ENCODE results near the gene WASL. TPM values are rescaled to one million over a fixed set of nuclear protein-coding genes. Genes with fewer than 3 reads are reported as not detected.

Gene WASL
- total RNA-seq, 2 donors from 2014 or later = 35.1 to 36.7 TPM

DNA sequence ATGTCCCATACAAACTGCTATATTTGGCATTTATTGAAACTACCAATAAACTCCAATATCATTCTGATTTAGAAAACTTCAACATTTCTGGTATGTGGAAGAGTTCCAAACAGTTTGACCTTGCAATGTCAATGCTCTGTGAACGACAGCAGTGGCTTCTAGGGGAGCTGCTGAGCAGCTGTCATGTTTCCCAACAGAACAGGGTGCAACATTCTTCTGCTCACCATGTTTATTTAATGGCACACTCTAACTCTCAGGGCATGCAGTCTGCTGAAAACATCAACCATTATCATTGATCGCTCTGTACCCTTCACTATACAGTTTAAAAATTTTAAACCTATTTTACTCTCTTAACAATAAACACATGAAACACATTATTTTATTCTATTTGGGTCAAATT, 67.2 kb downstream of the WASL start:
- no peak for TF ChIP-seq CTCF (conservative IDR thresholded peaks at IDR 0.05)
- Histone ChIP-seq H3K27ac (ENCODE audit: low read depth, low read length) (no peak overlapping the region), H3K9me3 (ENCODE audit: control insufficient read depth, low read length) (no peaks in the 10 kb centered on the region), H3K27me3 (ENCODE audit: control insufficient read depth, insufficient read depth, low read length, poor library complexity, severe bottlenecking) (no peaks in the 10 kb centered on the region), H3K4me1 (ENCODE audit: control insufficient read depth, insufficient read depth, low read length) (peaks cover 3% of the 10 kb centered on the region), H3K9ac (ENCODE audit: extremely low read depth, low read length, poor library complexity, severe bottlenecking) (peak overlapping the region; percentile 2), H3K36me3 (ENCODE audit: control insufficient read depth, insufficient read depth, low read length) (peaks cover 64% of the 10 kb centered on the region), H3K4me3 (ENCODE audit: low read length) (no peak overlapping the region)
- Mint-ChIP-seq H3K4me3 (no peak overlapping the region), H3K36me3 (ENCODE audit: low read depth) (peaks cover 11% of the 10 kb centered on the region), H3K4me1 (peaks cover 11% of the 10 kb centered on the region), H3K9me3 (no peaks in the 10 kb centered on the region), H3K27ac (no peak overlapping the region), H3K27me3 (ENCODE audit: insufficient read depth) (no peaks in the 10 kb centered on the region)
- no peak for DNase-seq
- WGBS, 2 experiments (ENCODE audit: insufficient coverage in 1 of 2, insufficient read length in 1 of 2) = 69 to 87% methylated on average over 2 of the region's 2 CpGs

DNA sequence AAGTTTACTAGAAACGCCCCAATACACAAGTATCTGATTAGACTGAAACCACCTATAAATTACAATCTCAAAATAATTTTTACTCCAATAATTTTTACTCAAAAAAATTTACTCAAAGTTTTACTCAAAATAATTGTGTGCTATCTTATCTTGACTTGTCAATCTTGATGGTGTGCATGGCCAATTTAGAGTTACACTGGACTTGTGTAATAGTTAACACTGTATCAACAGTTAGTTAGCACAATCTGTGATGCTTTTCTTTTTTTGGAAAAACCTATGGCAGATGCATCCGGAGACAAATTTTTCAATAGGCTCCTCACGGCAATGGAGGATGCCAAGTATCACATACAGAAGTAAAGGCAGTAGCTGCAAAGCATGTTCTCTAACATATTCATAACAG, 68.2 kb downstream of the WASL start:
- peaks cover 63% of the 10 kb centered on the region for H3K36me3 ChIP-seq (ENCODE audit: control insufficient read depth, insufficient read depth, low read length)
- whole genome bisulfite sequencing, 2 experiments (ENCODE audit: insufficient coverage in 1 of 2, insufficient read length in 1 of 2) = 97 to 100% methylated on average over 2 to 3 of the region's 3 CpGs
- H3K36me3 Mint-ChIP-seq (ENCODE audit: low read depth) = peaks cover 11% of the 10 kb centered on the region
- no peaks in the 10 kb centered on the region for H3K9me3 ChIP-seq (ENCODE audit: control insufficient read depth, low read length)
- H3K9ac ChIP-seq (ENCODE audit: extremely low read depth, low read length, poor library complexity, severe bottlenecking) = peak overlapping the region; percentile 2
- H3K27ac ChIP-seq (ENCODE audit: low read depth, low read length) = no peak overlapping the region
- H3K27ac Mint-ChIP-seq = no peak overlapping the region
- DNase-seq = no peak
- H3K4me3 Mint-ChIP-seq = no peak overlapping the region
- peak overlapping the region; percentile 51 for H3K4me3 ChIP-seq (ENCODE audit: low read length)
- H3K27me3 Mint-ChIP-seq (ENCODE audit: insufficient read depth) = no peaks in the 10 kb centered on the region
- H3K4me1 ChIP-seq (ENCODE audit: control insufficient read depth, insufficient read depth, low read length) = peaks cover 3% of the 10 kb centered on the region
- H3K27me3 ChIP-seq (ENCODE audit: control insufficient read depth, insufficient read depth, low read length, poor library complexity, severe bottlenecking) = no peaks in the 10 kb centered on the region
- H3K4me1 Mint-ChIP-seq = peaks cover 11% of the 10 kb centered on the region
- no peaks in the 10 kb centered on the region for H3K9me3 Mint-ChIP-seq
- no peak for TF ChIP-seq CTCF (conservative IDR thresholded peaks at IDR 0.05)

DNA sequence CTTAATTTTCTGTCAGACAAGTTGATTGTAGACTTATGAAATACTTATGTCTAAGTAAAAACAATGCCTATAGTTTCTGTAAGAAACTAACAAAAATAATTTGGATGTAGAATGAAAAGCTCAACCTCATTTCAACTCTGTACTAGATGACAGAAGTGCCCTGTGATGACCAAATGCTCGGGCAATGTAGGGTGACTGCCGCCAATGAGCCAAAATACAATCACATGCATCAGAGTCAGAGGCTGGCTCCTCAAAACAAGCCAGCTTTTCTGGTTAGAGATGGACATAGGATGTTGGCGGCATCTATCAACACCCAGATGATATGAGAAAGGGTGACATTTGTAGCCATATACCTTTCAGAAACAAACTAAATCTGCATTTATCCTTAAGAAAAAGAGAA, 69.2 kb downstream of the WASL start:
- no peak overlapping the region for H3K4me3 Mint-ChIP-seq
- peaks cover 11% of the 10 kb centered on the region for H3K36me3 Mint-ChIP-seq (ENCODE audit: low read depth)
- peaks cover 16% of the 10 kb centered on the region for H3K4me1 Mint-ChIP-seq
- DNase-seq = no peak
- Histone ChIP-seq H3K4me3 (ENCODE audit: low read length) (no peak overlapping the region), H3K9ac (ENCODE audit: extremely low read depth, low read length, poor library complexity, severe bottlenecking) (no peak overlapping the region), H3K27me3 (ENCODE audit: control insufficient read depth, insufficient read depth, low read length, poor library complexity, severe bottlenecking) (no peaks in the 10 kb centered on the region), H3K36me3 (ENCODE audit: control insufficient read depth, insufficient read depth, low read length) (peaks cover 56% of the 10 kb centered on the region), H3K9me3 (ENCODE audit: control insufficient read depth, low read length) (no peaks in the 10 kb centered on the region), H3K4me1 (ENCODE audit: control insufficient read depth, insufficient read depth, low read length) (peaks cover 3% of the 10 kb centered on the region), H3K27ac (ENCODE audit: low read depth, low read length) (no peak overlapping the region)
- WGBS, 2 experiments (ENCODE audit: insufficient coverage in 1 of 2, insufficient read length in 1 of 2) = 98 to 100% methylated on average over 2 to 3 of the region's 3 CpGs
- H3K9me3 Mint-ChIP-seq = no peaks in the 10 kb centered on the region
- H3K27me3 Mint-ChIP-seq (ENCODE audit: insufficient read depth) = no peaks in the 10 kb centered on the region
- H3K27ac Mint-ChIP-seq = no peak overlapping the region
- no peak for TF ChIP-seq CTCF (conservative IDR thresholded peaks at IDR 0.05)
